AG09309 (cell line): Measurements from ENCODE around the gene PLEKHA7.
"Not testable (repeated sequence)": the region's sequence is repeated elsewhere in the genome, so short reads cannot be mapped to it uniquely, and the experiment has no call there.

Experiments used
- DNase-seq: peaks from one replicate; pipeline ENCODE4 v3.0.0-alpha.2; 2010; ENCODE audit warnings: low read depth
- H3K4me3 ChIP-seq: 2 replicates; pipeline ENCODE4 v1.5.1; 2011; ENCODE audit warnings: mild to moderate bottlenecking, low read depth, low read length, moderate library complexity; ENCODE audit not compliant: control insufficient read depth
- TF ChIP-seq, protein P1 (sequence below): IDR thresholded peaks from 2 replicates; pipeline ENCODE4 v1.5.1; 2011; ENCODE audit warnings: mild to moderate bottlenecking, low read depth, low read length, inconsistent platforms; ENCODE audit not compliant: insufficient read depth, control insufficient read depth; ENCODE audit errors: missing control alignments

PLEKHA7 gene

GRCh38 chr11:16895306-16895705 is 118.9 kb downstream of the PLEKHA7 start:
- DNase-seq, result no peak
- H3K4me3 ChIP-seq, result no peak overlapping the region
- TF ChIP-seq, protein P1, sequence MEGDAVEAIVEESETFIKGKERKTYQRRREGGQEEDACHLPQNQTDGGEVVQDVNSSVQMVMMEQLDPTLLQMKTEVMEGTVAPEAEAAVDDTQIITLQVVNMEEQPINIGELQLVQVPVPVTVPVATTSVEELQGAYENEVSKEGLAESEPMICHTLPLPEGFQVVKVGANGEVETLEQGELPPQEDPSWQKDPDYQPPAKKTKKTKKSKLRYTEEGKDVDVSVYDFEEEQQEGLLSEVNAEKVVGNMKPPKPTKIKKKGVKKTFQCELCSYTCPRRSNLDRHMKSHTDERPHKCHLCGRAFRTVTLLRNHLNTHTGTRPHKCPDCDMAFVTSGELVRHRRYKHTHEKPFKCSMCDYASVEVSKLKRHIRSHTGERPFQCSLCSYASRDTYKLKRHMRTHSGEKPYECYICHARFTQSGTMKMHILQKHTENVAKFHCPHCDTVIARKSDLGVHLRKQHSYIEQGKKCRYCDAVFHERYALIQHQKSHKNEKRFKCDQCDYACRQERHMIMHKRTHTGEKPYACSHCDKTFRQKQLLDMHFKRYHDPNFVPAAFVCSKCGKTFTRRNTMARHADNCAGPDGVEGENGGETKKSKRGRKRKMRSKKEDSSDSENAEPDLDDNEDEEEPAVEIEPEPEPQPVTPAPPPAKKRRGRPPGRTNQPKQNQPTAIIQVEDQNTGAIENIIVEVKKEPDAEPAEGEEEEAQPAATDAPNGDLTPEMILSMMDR, result no peak

DNA sequence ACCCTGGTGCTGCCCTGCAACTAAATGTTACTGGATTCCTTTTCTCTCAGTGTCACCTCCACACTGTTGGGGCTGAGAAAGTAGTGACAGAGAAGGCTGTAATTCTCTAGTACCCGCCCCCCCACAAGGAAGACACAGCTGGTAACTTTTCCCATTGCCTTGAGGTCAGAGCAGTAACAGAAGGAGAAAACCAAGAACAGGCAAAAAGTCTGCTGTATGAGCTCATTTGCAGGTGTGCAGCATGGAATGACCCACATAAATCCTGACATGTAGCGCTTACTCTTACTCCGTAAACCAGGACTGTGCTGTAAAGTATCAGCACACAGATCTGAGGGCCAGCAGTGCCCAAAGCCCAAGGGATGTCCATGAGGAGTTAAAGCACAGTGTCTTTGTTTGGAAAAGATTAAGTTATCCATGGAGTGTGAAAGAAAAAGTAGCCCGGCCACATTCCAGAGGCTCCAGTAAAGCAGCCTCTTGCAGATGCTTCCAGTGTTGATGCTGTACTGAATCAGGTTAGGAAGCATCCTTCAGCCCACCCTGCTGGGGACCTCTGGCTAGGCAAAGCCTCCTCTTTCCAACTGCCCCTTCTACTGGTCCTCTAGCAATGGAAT is 120.7 kb downstream of the PLEKHA7 start:
- no peak overlapping the region for H3K4me3 ChIP-seq
- DNase-seq, result no peak
- TF ChIP-seq, protein P1, result no peak

DNA sequence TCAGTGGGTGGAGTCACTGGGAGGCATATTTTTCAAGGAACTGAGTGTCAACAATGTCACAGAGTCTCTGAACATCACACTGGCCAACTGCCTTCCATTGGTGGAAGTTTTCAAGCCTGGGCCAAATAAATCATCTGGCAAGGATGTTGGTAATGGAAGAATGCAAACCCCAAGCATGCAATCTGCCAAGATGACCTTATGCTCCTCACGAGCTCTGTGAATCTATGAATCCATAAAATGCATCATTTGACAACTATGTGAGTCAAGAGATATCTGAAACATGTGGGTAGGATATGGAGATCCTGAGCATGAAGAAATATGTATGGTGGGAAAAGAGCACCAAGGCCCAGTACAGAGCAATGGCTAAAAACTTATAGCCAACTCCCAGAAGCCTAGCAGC is 122.2 kb downstream of the PLEKHA7 start:
- no peak for DNase-seq
- TF ChIP-seq, protein P1, result no peak
- no peak overlapping the region for H3K4me3 ChIP-seq

GRCh38 chr11:16891165-16891564 is 123.0 kb downstream of the PLEKHA7 start:
- TF ChIP-seq, protein P1, result no peak
- DNase-seq, result no peak

DNA sequence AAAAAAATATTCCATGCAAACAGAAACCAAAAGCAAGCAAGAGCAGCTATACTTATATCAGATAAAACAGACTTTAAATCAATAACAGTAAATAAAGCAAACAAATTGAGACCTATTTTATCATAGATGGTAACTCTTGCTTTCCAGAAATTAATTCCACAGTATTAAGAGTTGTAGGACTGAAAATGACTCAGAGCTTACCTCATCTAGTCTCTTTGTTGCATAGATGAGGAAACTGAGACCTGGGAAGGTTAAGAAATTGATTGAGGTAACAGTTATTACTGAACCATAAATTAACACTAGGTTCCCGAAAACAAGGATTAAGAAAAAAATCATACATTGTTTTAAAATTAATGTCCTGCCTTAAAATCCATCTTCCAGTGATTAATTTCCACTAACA is 123.8 kb downstream of the PLEKHA7 start:
- TF ChIP-seq, protein P1, result no peak
- no peak overlapping the region for H3K4me3 ChIP-seq
- DNase-seq, result no peak

More at GRCh38 chr11:16891165-16891564, 123.0 kb downstream of the PLEKHA7 start:
- no peak overlapping the region for H3K4me3 ChIP-seq

DNA sequence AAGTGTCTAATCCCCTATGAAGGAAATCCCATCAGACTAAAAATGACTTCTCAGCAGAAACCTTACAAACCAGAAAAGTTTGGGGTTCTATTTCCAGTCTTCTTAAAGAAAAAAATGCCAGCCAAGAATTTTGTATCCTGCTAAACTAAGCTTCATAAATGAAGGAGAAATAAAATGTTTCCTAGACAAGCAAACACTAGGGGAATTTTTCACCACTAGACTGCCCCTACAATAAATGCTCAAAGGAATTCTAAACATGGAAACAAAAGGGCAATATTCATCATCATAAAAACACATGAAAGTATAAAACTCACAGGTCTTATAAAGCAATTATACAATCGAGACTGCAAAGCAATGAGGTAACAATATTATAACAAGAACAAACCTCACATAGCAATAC is 124.3 kb downstream of the PLEKHA7 start:
- no peak overlapping the region for H3K4me3 ChIP-seq
- no peak for DNase-seq
- TF ChIP-seq, protein P1, result no peak

- H3K4me3 ChIP-seq, DNase-seq: not testable (repeated sequence)
These were observed 125.2 kb downstream of the PLEKHA7 start for GRCh38 chr11:16889010-16889409.

DNA sequence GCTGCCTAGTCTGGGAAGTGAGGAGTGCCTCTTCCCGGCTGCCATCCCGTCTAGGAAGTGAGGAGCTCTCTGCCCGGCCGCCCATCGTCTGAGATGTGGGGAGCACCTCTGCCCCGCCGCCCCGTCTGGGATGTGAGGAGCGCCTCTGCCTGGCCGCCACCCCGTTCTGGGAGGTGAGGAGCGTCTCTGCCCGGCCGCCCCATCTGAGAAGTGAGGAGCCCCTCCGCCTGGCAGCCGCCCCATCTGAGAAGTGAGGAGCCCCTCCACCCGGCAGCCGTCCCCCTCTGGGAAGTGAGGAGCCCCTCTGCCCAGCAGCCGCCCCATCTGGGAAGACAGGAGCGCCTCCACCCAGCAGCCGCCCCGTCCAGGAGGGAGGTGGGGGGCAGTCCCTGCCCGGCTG is 126.3 kb downstream of the PLEKHA7 start:
- not testable (repeated sequence) for DNase-seq, H3K4me3 ChIP-seq
